Transverse colon (tissue), 3 donors: ENCODE measurements around the gene COA6.

Experiments
- CTCF ChIP-seq, 5 experiments: fragments of 200-600 bp in 3 of 5; fragments of 450-650 bp in 2 of 5; sonication (generic) in 3 of 5; IDR thresholded peaks; 1 replicate in 2 of 5; 2 replicates in 3 of 5; pipeline ENCODE4 v1.5.1; 2016 to 2017; ENCODE audit warnings: antibody characterized with exemption in 5 of 5, inconsistent platforms in 3 of 5, mild to moderate bottlenecking in 2 of 5, moderate library complexity in 1 of 5
- EP300 ChIP-seq: sonication (generic); formaldehyde crosslinking; IDR thresholded peaks from one replicate; pipeline ENCODE4 v1.6.1; 2017; ENCODE audit warnings: antibody characterized with exemption, low read depth
- POLR2A ChIP-seq: fragments of 450-650 bp; IDR thresholded peaks from one replicate; pipeline ENCODE4 v1.6.1; 2016; ENCODE audit warnings: antibody characterized with exemption, mild to moderate bottlenecking, moderate library complexity

GRCh38 chr1:234413485-234413884 is 40.2 kb downstream of the COA6 start:
- TF ChIP-seq CTCF (IDR thresholded peaks at IDR 0.05) (no peak), POLR2A (no peak), EP300 (no peak)
